Fibroblast of the aortic adventitia (primary cell): ENCODE data around the gene LYZL4. TPM values are rescaled to one million over a fixed set of nuclear protein-coding genes. Genes with fewer than 3 reads are reported as not detected.
A peak's percentile ranks its signal among the peaks of the same experiment; 100 is the strongest.

Source experiments
- DNase-seq: peaks from one replicate; pipeline ENCODE4 v3.0.0-alpha.2; 2010; ENCODE audit warnings: low read depth
- H3K4me3 ChIP-seq: 2 replicates; pipeline ENCODE4 v1.5.1; 2011; ENCODE audit warnings: low read depth, mild to moderate bottlenecking, control low read depth, low read length, moderate library complexity
- CTCF ChIP-seq: IDR thresholded peaks from 2 replicates; pipeline ENCODE4 v1.5.1; 2011; ENCODE audit warnings: mild to moderate bottlenecking, low read length, control low read depth, inconsistent platforms; ENCODE audit not compliant: insufficient read depth
- total RNA-seq: library from RNA; depleted of rRNA; stranded (reverse); fragments of >200 nt; gene quantifications from 2 replicates; pipeline ENCODE4 v1.2.3, GENCODE V29; 2012; ENCODE audit warnings: low replicate concordance

Gene LYZL4
- total RNA-seq, 1 donor = not detected

- TF ChIP-seq CTCF = no peak
- no peak overlapping the region for H3K4me3 ChIP-seq
- DNase-seq = no peak
Measured at GRCh38 chr3:42367903-42368302, 42.5 kb downstream of the LYZL4 start.

GRCh38 chr3:42366550-42366949, 43.9 kb downstream of the LYZL4 start:
- DNase-seq = no peak
- no peak for TF ChIP-seq CTCF
- H3K4me3 ChIP-seq = no peak overlapping the region

- H3K4me3 ChIP-seq = no peak overlapping the region
- DNase-seq = no peak
- no peak for TF ChIP-seq CTCF
Measured at GRCh38 chr3:42357335-42357734, 53.1 kb downstream of the LYZL4 start.

GRCh38 chr3:42355612-42356011, 54.8 kb downstream of the LYZL4 start:
- no peak overlapping the region for H3K4me3 ChIP-seq
- no peak for TF ChIP-seq CTCF
- DNase-seq = no peak

- no peak for DNase-seq
- no peak for TF ChIP-seq CTCF
- H3K4me3 ChIP-seq = no peak overlapping the region
Measured at GRCh38 chr3:42353631-42354030, 56.8 kb downstream of the LYZL4 start.

GRCh38 chr3:42351207-42351606, 59.2 kb downstream of the LYZL4 start:
- no peak for TF ChIP-seq CTCF
- H3K4me3 ChIP-seq = no peak overlapping the region
- DNase-seq = peak; percentile 44
